ENCODE data around the gene GPR89B. TPM values are rescaled to one million over a fixed set of nuclear protein-coding genes. Genes with fewer than 3 reads are reported as not detected.

The GPR89B gene
- total RNA-seq, 5 donors from 2014 or later (not counting 1 experiment from before 2014, with no cell fraction given): 18.2 to 25.5 (median 22.2) TPM

GRCh38 chr1:147892731-147893214 is 35.4 kb upstream of the GPR89B start:
- POLR2A ChIA-PET: no interaction called here
- no peaks in the 10 kb centered on the region for H3K27me3 ChIP-seq (replicated peaks in 1 of 2; ENCODE audit: control insufficient read depth in 2 of 2, extremely low read depth in 1 of 2, insufficient read depth in 2 of 2, low read length in 1 of 2)

GRCh38 chr1:147895123-147895522 is 33.1 kb upstream of the GPR89B start:
- H3K36me3 ChIP-seq (ENCODE audit: control insufficient read depth in 2 of 2, extremely low read depth in 1 of 2, insufficient read depth in 1 of 2, low read length in 1 of 2): no peaks in the 10 kb centered on the region
- Mint-ChIP-seq H3K27ac (no peak overlapping the region), H3K4me3 (no peak overlapping the region), H3K9me3 (no peaks in the 10 kb centered on the region), H3K36me3 (no peaks in the 10 kb centered on the region), H3K4me1 (peaks cover 2 to 9% (median 3%) of the 10 kb centered on the region in 3 donors), H3K27me3 (peaks cover 0 to 3% of the 10 kb centered on the region in 2 donors)
- CTCF ChIA-PET: no interaction called here
- no peak overlapping the region for H3K27ac ChIP-seq (ENCODE audit: low read length)
- H3K4me1 ChIP-seq (ENCODE audit: control insufficient read depth in 1 of 2, extremely low read depth in 1 of 2, insufficient read depth in 2 of 2, low read length in 2 of 2): no peaks in the 10 kb centered on the region
- DNase-seq (no peak), ATAC-seq (replicated peaks in 1 of 4) (no peak)
- H3K27me3 ChIP-seq (replicated peaks in 1 of 2; ENCODE audit: control insufficient read depth in 2 of 2, extremely low read depth in 1 of 2, insufficient read depth in 2 of 2, low read length in 1 of 2): no peaks in the 10 kb centered on the region
- H3K9me3 ChIP-seq: no peaks in the 10 kb centered on the region
- WGBS (ENCODE audit: insufficient coverage): no CpG with 5 or more reads among the region's 4 CpGs
- POLR2A ChIA-PET: no interaction called here
- H3K4me3 ChIP-seq (ENCODE audit: control insufficient read depth in 1 of 2, extremely low read depth in 1 of 2, low read length in 1 of 2): no peak overlapping the region

More at GRCh38 chr1:147892731-147893214, 35.4 kb upstream of the GPR89B start:
- DNase-seq (peak in 22 of 35 experiments; percentile 6 to 65 (median 12)), ATAC-seq (replicated peaks in 1 of 4) (peak in 1 of 4 experiments; percentile 56)
- Histone ChIP-seq H3K27ac (ENCODE audit: low read length) (no peak overlapping the region), H3K36me3 (ENCODE audit: control insufficient read depth in 2 of 2, extremely low read depth in 1 of 2, insufficient read depth in 1 of 2, low read length in 1 of 2) (no peaks in the 10 kb centered on the region), H3K9me3 (no peaks in the 10 kb centered on the region), H3K4me1 (ENCODE audit: control insufficient read depth in 1 of 2, extremely low read depth in 1 of 2, insufficient read depth in 2 of 2, low read length in 2 of 2) (no peaks in the 10 kb centered on the region), H3K4me3 (ENCODE audit: control insufficient read depth in 1 of 2, extremely low read depth in 1 of 2, low read length in 1 of 2) (no peak overlapping the region)
- no CpG with 5 or more reads among the region's 1 CpG for WGBS (ENCODE audit: insufficient coverage)
- Mint-ChIP-seq H3K27me3 (peaks cover 0 to 4% of the 10 kb centered on the region in 2 donors), H3K27ac (no peak overlapping the region), H3K36me3 (no peaks in the 10 kb centered on the region), H3K9me3 (no peaks in the 10 kb centered on the region), H3K4me3 (no peak overlapping the region), H3K4me1 (peaks cover 3 to 12% (median 4%) of the 10 kb centered on the region in 3 donors)
- CTCF ChIA-PET: interaction anchor here (0.5 to 1.8 kb wide), 22 partner anchors 9 to 620 kb away, joined by 3 to 31 read pairs (median 4); no protein-coding TSS in a partner anchor

DNA sequence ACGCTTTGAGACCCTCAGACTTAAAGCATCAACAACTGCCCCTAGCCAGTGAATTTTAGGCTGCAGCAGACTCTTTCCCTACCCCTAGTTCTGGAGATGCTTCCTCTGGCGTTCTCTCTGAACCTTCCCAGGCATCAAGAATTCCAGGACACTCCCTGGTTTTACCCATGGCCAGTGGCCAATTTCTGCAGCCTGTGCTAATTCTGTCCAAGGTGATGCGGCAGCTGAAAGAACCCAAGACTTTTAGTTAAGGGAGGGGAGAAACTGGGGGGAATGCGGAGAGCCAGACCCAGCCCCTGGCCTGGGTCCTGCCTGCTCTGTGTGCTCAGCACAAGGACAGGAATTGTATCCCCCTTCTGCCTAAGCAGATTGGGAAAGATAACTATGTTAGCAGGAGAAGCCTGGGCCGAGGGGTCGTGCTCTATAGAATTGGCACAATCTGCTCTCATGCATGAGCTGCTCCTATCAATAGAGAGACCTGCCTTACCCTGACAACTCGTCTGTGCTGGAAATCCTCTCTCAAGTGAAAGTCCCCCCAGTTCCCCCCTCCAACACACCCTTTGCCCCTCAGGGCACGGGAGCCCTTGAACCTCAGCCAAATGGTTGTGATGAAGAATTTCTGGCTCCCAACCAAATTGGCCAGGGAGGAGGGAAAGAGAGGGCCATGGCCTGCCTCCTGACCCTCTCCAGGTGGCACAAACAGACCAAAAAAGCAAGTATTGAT is 31.0 kb upstream of the GPR89B start:
- Histone ChIP-seq H3K9me3 (no peaks in the 10 kb centered on the region), H3K4me3 (ENCODE audit: control insufficient read depth in 1 of 2, extremely low read depth in 1 of 2, low read length in 1 of 2) (no peak overlapping the region), H3K36me3 (ENCODE audit: control insufficient read depth in 2 of 2, extremely low read depth in 1 of 2, insufficient read depth in 1 of 2, low read length in 1 of 2) (no peaks in the 10 kb centered on the region), H3K4me1 (ENCODE audit: control insufficient read depth in 1 of 2, extremely low read depth in 1 of 2, insufficient read depth in 2 of 2, low read length in 2 of 2) (no peaks in the 10 kb centered on the region), H3K27me3 (replicated peaks in 1 of 2; ENCODE audit: control insufficient read depth in 2 of 2, extremely low read depth in 1 of 2, insufficient read depth in 2 of 2, low read length in 1 of 2) (no peaks in the 10 kb centered on the region), H3K27ac (ENCODE audit: low read length) (no peak overlapping the region)
- no peak overlapping the region for H3K27ac Mint-ChIP-seq
- 98% methylated on average over 5 of the region's 8 CpGs for WGBS (ENCODE audit: insufficient coverage)
- peaks cover 0 to 5% (median 0%) of the 10 kb centered on the region in 3 donors for H3K4me1 Mint-ChIP-seq
- ChIA-PET CTCF (no interaction called here), POLR2A (no interaction called here)
- DNase-seq (no peak), ATAC-seq (replicated peaks in 1 of 4) (no peak)
- no peak overlapping the region for H3K4me3 Mint-ChIP-seq
- H3K36me3 Mint-ChIP-seq: no peaks in the 10 kb centered on the region
- H3K9me3 Mint-ChIP-seq: no peaks in the 10 kb centered on the region
- H3K27me3 Mint-ChIP-seq: no peaks in the 10 kb centered on the region

GRCh38 chr1:147897789-147898188 is 30.4 kb upstream of the GPR89B start:
- Mint-ChIP-seq H3K4me3 (no peak overlapping the region), H3K9me3 (no peaks in the 10 kb centered on the region), H3K27me3 (no peaks in the 10 kb centered on the region), H3K36me3 (no peaks in the 10 kb centered on the region), H3K27ac (no peak overlapping the region), H3K4me1 (peaks cover 0 to 1% (median 0%) of the 10 kb centered on the region in 3 donors)
- DNase-seq (no peak), ATAC-seq (replicated peaks in 1 of 4) (no peak)
- CTCF ChIA-PET: no interaction called here
- Histone ChIP-seq H3K4me3 (ENCODE audit: control insufficient read depth in 1 of 2, extremely low read depth in 1 of 2, low read length in 1 of 2) (no peak overlapping the region), H3K4me1 (ENCODE audit: control insufficient read depth in 1 of 2, extremely low read depth in 1 of 2, insufficient read depth in 2 of 2, low read length in 2 of 2) (no peaks in the 10 kb centered on the region), H3K36me3 (ENCODE audit: control insufficient read depth in 2 of 2, extremely low read depth in 1 of 2, insufficient read depth in 1 of 2, low read length in 1 of 2) (no peaks in the 10 kb centered on the region), H3K27me3 (replicated peaks in 1 of 2; ENCODE audit: control insufficient read depth in 2 of 2, extremely low read depth in 1 of 2, insufficient read depth in 2 of 2, low read length in 1 of 2) (no peaks in the 10 kb centered on the region), H3K27ac (ENCODE audit: low read length) (no peak overlapping the region), H3K9me3 (no peaks in the 10 kb centered on the region)
- POLR2A ChIA-PET: no interaction called here
- WGBS (ENCODE audit: insufficient coverage): 100% methylated on average over 1 of the region's 4 CpGs

DNA sequence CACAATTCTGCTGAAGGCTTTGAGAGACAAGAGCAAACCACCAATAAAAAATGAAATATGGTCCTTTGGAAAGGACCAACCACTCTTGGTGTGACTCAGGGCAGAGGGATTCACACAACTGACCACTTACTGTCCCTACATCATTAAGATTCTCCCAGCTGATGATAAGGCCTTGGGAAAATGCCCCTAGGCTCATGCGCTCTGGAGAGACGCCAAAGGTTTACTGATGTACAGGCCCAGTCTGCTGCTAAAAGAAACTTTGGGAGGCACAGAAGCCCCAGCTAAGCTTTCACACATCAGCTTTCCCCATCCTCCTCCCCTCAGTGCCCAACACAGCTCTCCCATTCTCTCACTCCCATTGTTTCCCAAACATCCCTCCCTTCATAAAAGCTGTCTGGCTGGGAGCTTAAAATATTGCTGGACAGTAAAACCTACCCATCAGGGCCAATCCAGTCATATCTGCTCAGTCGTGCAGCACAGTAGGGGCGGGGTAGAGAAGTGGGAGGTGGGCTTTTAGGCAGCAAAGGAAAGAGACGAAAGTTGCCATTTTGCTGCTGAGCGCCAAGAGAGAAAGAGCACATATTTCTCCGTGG is 25.9 kb upstream of the GPR89B start, which contains the start of gene GJA8:
Gene GJA8 (plus strand): TSS at position 543 of the 593 bp plus-strand sequence. CDS start 5,161 bp downstream, outside the sequence.
- WGBS (ENCODE audit: insufficient coverage): 100% methylated on average over 1 of the region's 7 CpGs
- H3K27me3 ChIP-seq (replicated peaks in 1 of 2; ENCODE audit: control insufficient read depth in 2 of 2, extremely low read depth in 1 of 2, insufficient read depth in 2 of 2, low read length in 1 of 2): peaks cover 0 to 3% of the 10 kb centered on the region in 2 experiments
- DNase-seq (no peak), ATAC-seq (replicated peaks in 1 of 4) (no peak)
- POLR2A ChIA-PET: no interaction called here
- H3K27ac Mint-ChIP-seq: no peak within 1 kb of the TSS
- peaks cover 7 to 8% (median 7%) of the 10 kb centered on the region in 3 donors for H3K4me1 Mint-ChIP-seq
- H3K4me3 Mint-ChIP-seq: no peak within 1 kb of the TSS
- H3K27me3 Mint-ChIP-seq: no peaks in the 10 kb centered on the region
- CTCF ChIA-PET: interaction anchor here in 1 of 2 donors (1.2 kb wide), 1 partner anchor 9 kb away, joined by 5 read pairs; no protein-coding TSS in a partner anchor
- H3K36me3 Mint-ChIP-seq: no peaks in the 10 kb centered on the region
- H3K9me3 Mint-ChIP-seq: no peaks in the 10 kb centered on the region
- no peaks in the 10 kb centered on the region for H3K36me3 ChIP-seq (ENCODE audit: control insufficient read depth in 2 of 2, extremely low read depth in 1 of 2, insufficient read depth in 1 of 2, low read length in 1 of 2)
- H3K4me1 ChIP-seq (ENCODE audit: control insufficient read depth in 1 of 2, extremely low read depth in 1 of 2, insufficient read depth in 2 of 2, low read length in 2 of 2): no peaks in the 10 kb centered on the region
- H3K27ac ChIP-seq (ENCODE audit: low read length): no peak within 1 kb of the TSS
- H3K4me3 ChIP-seq (ENCODE audit: control insufficient read depth in 1 of 2, extremely low read depth in 1 of 2, low read length in 1 of 2): no peak within 1 kb of the TSS
- H3K9me3 ChIP-seq: no peaks in the 10 kb centered on the region

DNA sequence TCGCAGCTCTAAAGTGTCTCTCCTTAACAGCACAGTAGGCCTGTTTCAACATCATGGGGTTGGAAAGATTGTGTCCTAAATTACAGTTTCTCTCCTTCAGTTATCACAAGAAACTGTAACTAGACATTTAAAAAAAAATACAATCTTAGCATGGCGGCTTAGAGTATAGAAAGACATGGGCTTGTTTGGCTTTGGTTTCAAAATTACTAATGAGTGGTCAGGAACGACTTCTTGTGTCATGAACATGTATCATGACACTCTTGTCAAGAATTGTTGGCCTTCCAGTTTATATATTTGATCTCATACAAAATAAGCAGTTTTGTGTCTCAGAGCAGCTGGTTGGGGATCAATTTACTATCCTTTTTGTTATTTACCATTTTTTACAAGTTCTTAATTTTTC is 23.5 kb upstream of the GPR89B start:
- Histone ChIP-seq H3K27me3 (replicated peaks in 1 of 2; ENCODE audit: control insufficient read depth in 2 of 2, extremely low read depth in 1 of 2, insufficient read depth in 2 of 2, low read length in 1 of 2) (peaks cover 0 to 19% of the 10 kb centered on the region in 2 experiments), H3K4me1 (ENCODE audit: control insufficient read depth in 1 of 2, extremely low read depth in 1 of 2, insufficient read depth in 2 of 2, low read length in 2 of 2) (no peaks in the 10 kb centered on the region), H3K36me3 (ENCODE audit: control insufficient read depth in 2 of 2, extremely low read depth in 1 of 2, insufficient read depth in 1 of 2, low read length in 1 of 2) (no peaks in the 10 kb centered on the region), H3K4me3 (ENCODE audit: control insufficient read depth in 1 of 2, extremely low read depth in 1 of 2, low read length in 1 of 2) (no peak overlapping the region), H3K9me3 (no peaks in the 10 kb centered on the region), H3K27ac (ENCODE audit: low read length) (no peak overlapping the region)
- ATAC-seq (replicated peaks in 1 of 4) (no peak), DNase-seq (no peak)
- POLR2A ChIA-PET: no interaction called here
- H3K36me3 Mint-ChIP-seq: no peaks in the 10 kb centered on the region
- H3K4me1 Mint-ChIP-seq: peaks cover 7 to 8% (median 7%) of the 10 kb centered on the region in 3 donors
- no CpG with 5 or more reads among the region's 3 CpGs for WGBS (ENCODE audit: insufficient coverage)
- H3K27me3 Mint-ChIP-seq: peaks cover 0 to 12% of the 10 kb centered on the region in 2 donors
- no peak overlapping the region for H3K4me3 Mint-ChIP-seq
- no peaks in the 10 kb centered on the region for H3K9me3 Mint-ChIP-seq
- CTCF ChIA-PET: no interaction called here
- H3K27ac Mint-ChIP-seq: no peak overlapping the region

Measured in T-cell (primary cell).